HUDEP-2 (cell line): ENCODE measurements around the gene PIGK.

Experiments used
- DNase-seq, 76 experiments: peaks; one replicate each; lab custom pipeline; 2025; ENCODE audit not compliant: unreplicated experiment in 76 of 76; lab: John Stamatoyannopoulos, UW

Gene PIGK

GRCh38 chr1:77103486-77103885 lies 115.7 kb downstream of the PIGK start:
- DNase-seq: no peak

GRCh38 chr1:77100875-77101274 lies 118.4 kb downstream of the PIGK start:
- DNase-seq: no peak

GRCh38 chr1:77096496-77097255 lies 122.6 kb downstream of the PIGK start:
- DNase-seq: no peak

- DNase-seq: no peak
Measured at GRCh38 chr1:77095236-77095635, 124.0 kb downstream of the PIGK start.

- no peak for DNase-seq
Measured at GRCh38 chr1:77089756-77090155, 129.5 kb downstream of the PIGK start.

GRCh38 chr1:77085109-77085508 lies 134.1 kb downstream of the PIGK start:
- no peak for DNase-seq

- no peak for DNase-seq
Measured at GRCh38 chr1:77084457-77084856, 134.8 kb downstream of the PIGK start.

- DNase-seq: no peak
Measured at GRCh38 chr1:77081834-77082233, 137.4 kb downstream of the PIGK start.

GRCh38 chr1:77076759-77077158 lies 142.5 kb downstream of the PIGK start:
- DNase-seq: no peak

- DNase-seq: no peak
Measured at GRCh38 chr1:77068013-77068412, 151.2 kb downstream of the PIGK start.

- DNase-seq: no peak
Measured at GRCh38 chr1:77065693-77066342, 153.4 kb downstream of the PIGK start.

GRCh38 chr1:77064246-77064645 lies 155.0 kb downstream of the PIGK start:
- DNase-seq: no peak

- no peak for DNase-seq
Measured at GRCh38 chr1:77063118-77063517, 156.1 kb downstream of the PIGK start.

GRCh38 chr1:77061162-77061561 lies 158.1 kb downstream of the PIGK start:
- DNase-seq: no peak

- DNase-seq: no peak
Measured at GRCh38 chr1:77060000-77060399, 159.2 kb downstream of the PIGK start.

- no peak for DNase-seq
Measured at GRCh38 chr1:77057994-77058585, 161.1 kb downstream of the PIGK start.

- DNase-seq: no peak
Measured at GRCh38 chr1:77056525-77056924, 162.7 kb downstream of the PIGK start.

GRCh38 chr1:77051425-77051824 lies 167.8 kb downstream of the PIGK start:
- no peak for DNase-seq

- no peak for DNase-seq
Measured at GRCh38 chr1:77048615-77049005, 170.6 kb downstream of the PIGK start.

GRCh38 chr1:77047978-77048614 lies 171.1 kb downstream of the PIGK start:
- DNase-seq: no peak

- DNase-seq: no peak
Measured at GRCh38 chr1:77047575-77047974, 171.7 kb downstream of the PIGK start.
